Mesothelial cell of epicardium (in vitro differentiated cells): ENCODE results near the gene HAND1. TPM values are rescaled to one million over a fixed set of nuclear protein-coding genes. Genes with fewer than 3 reads are reported as not detected.
"Not testable (repeated sequence)": the region's sequence is repeated elsewhere in the genome, so short reads cannot be mapped to it uniquely, and the experiment has no call there.

ENCODE experiments used
- DNase-seq, 2 experiments: peaks; one replicate each; pipeline ENCODE4 v3.0.0; 2021; ENCODE audit warnings: low spot score in 2 of 2; ENCODE audit not compliant: unreplicated experiment in 2 of 2
- H3K27ac Mint-ChIP-seq: 2 replicates; pipeline ENCODE4 v1.8.0; 2021; ENCODE audit warnings: mixed read lengths
- H3K27me3 Mint-ChIP-seq: 2 replicates; pipeline ENCODE4 v1.8.0; 2021; ENCODE audit warnings: low read depth, mixed read lengths
- H3K36me3 Mint-ChIP-seq: 2 replicates; pipeline ENCODE4 v1.8.0; 2021; ENCODE audit warnings: mixed read lengths
- H3K4me1 Mint-ChIP-seq: 2 replicates; pipeline ENCODE4 v1.8.0; 2021; ENCODE audit warnings: mixed read lengths
- H3K4me3 Mint-ChIP-seq: 2 replicates; pipeline ENCODE4 v1.8.0; 2021; ENCODE audit warnings: mild to moderate bottlenecking, moderate library complexity, mixed read lengths
- H3K9me3 Mint-ChIP-seq: 2 replicates; pipeline ENCODE4 v1.8.0; 2021; ENCODE audit warnings: mixed read lengths
- CTCF ChIP-seq: fragments of 200-600 bp; sonication (generic); IDR thresholded peaks from one replicate; pipeline ENCODE4 v1.5.0; 2021; ENCODE audit warnings: antibody characterized with exemption; ENCODE audit not compliant: unreplicated experiment
- total RNA-seq: library from RNA; stranded (reverse); gene quantifications from 3 replicates; pipeline ENCODE4 v1.2.1, GENCODE V29; 2021

HAND1 gene
- total RNA-seq, 1 donor from 2014 or later = 16.9 TPM

- TF ChIP-seq CTCF = no peak
- DNase-seq = no peak
- H3K27me3 Mint-ChIP-seq = no peaks in the 10 kb centered on the region
- no peak overlapping the region for H3K4me3 Mint-ChIP-seq
- no peaks in the 10 kb centered on the region for H3K36me3 Mint-ChIP-seq
- H3K9me3 Mint-ChIP-seq = no peaks in the 10 kb centered on the region
- H3K27ac Mint-ChIP-seq = peak overlapping the region; percentile 50
- peaks cover 45% of the 10 kb centered on the region for H3K4me1 Mint-ChIP-seq
Observed at GRCh38 chr5:154517810-154518437, 39.9 kb upstream of the HAND1 start.

GRCh38 chr5:154517181-154517580 lies 39.2 kb upstream of the HAND1 start:
- DNase-seq = no peak
- H3K9me3 Mint-ChIP-seq = no peaks in the 10 kb centered on the region
- H3K4me3 Mint-ChIP-seq = no peak overlapping the region
- no peaks in the 10 kb centered on the region for H3K27me3 Mint-ChIP-seq
- TF ChIP-seq CTCF = no peak
- H3K4me1 Mint-ChIP-seq = peaks cover 41% of the 10 kb centered on the region
- peak overlapping the region; percentile 47 for H3K27ac Mint-ChIP-seq
- no peaks in the 10 kb centered on the region for H3K36me3 Mint-ChIP-seq

- Mint-ChIP-seq H3K27me3 (no peaks in the 10 kb centered on the region), H3K4me1 (peaks cover 37% of the 10 kb centered on the region), H3K27ac (peak overlapping the region; percentile 47), H3K36me3 (no peaks in the 10 kb centered on the region), H3K4me3 (no peak overlapping the region), H3K9me3 (no peaks in the 10 kb centered on the region)
- TF ChIP-seq CTCF = no peak
- DNase-seq = no peak
Observed at GRCh38 chr5:154516475-154516874, 38.4 kb upstream of the HAND1 start.

- not testable (repeated sequence) for DNase-seq, H3K4me3 Mint-ChIP-seq, H3K27me3 Mint-ChIP-seq
Observed at GRCh38 chr5:154515488-154515887, 37.5 kb upstream of the HAND1 start.

GRCh38 chr5:154514331-154514730 lies 36.3 kb upstream of the HAND1 start:
- Mint-ChIP-seq H3K27ac (no peak overlapping the region), H3K4me1 (peaks cover 26% of the 10 kb centered on the region), H3K9me3 (no peaks in the 10 kb centered on the region), H3K27me3 (no peaks in the 10 kb centered on the region), H3K36me3 (no peaks in the 10 kb centered on the region), H3K4me3 (no peak overlapping the region)
- TF ChIP-seq CTCF = no peak
- DNase-seq = no peak

More at GRCh38 chr5:154515488-154515887, 37.5 kb upstream of the HAND1 start:
- H3K9me3 Mint-ChIP-seq, H3K36me3 Mint-ChIP-seq, H3K27ac Mint-ChIP-seq: not testable (repeated sequence)
- H3K4me1 Mint-ChIP-seq = peaks cover 27% of the 10 kb centered on the region

GRCh38 chr5:154513669-154514084 lies 35.6 kb upstream of the HAND1 start:
- no peaks in the 10 kb centered on the region for H3K36me3 Mint-ChIP-seq
- DNase-seq = no peak

More at GRCh38 chr5:154513669-154514084, 35.6 kb upstream of the HAND1 start:
- TF ChIP-seq CTCF = no peak
- peaks cover 23% of the 10 kb centered on the region for H3K4me1 Mint-ChIP-seq
- no peaks in the 10 kb centered on the region for H3K27me3 Mint-ChIP-seq
- no peaks in the 10 kb centered on the region for H3K9me3 Mint-ChIP-seq
- no peak overlapping the region for H3K4me3 Mint-ChIP-seq
- H3K27ac Mint-ChIP-seq = no peak overlapping the region
